ENCODE measurements around the gene KLHL28. TPM values are rescaled to one million over a fixed set of nuclear protein-coding genes. Genes with fewer than 3 reads are reported as not detected.
A peak's percentile ranks its signal among the peaks of the same experiment; 100 is the strongest.
"Not testable (repeated sequence)": the region's sequence is repeated elsewhere in the genome, so short reads cannot be mapped to it uniquely, and the experiment has no call there.

The KLHL28 gene
- total RNA-seq, 3 donors from 2014 or later: 16.1 to 19.5 (median 19.3) TPM

GRCh38 chr14:44893535-44893934, 68.2 kb downstream of the KLHL28 start:
- TF ChIP-seq CTCF (IDR thresholded peaks at IDR 0.05): no peak
- H3K9me3 ChIP-seq: no peaks in the 10 kb centered on the region
- intact Hi-C loops (cut with DNase I, micrococcal nuclease): no loop called here
- H3K4me1 ChIP-seq (ENCODE audit: low read depth): peaks cover 17% of the 10 kb centered on the region
- DNase-seq: no peak
- no peaks in the 10 kb centered on the region for H3K36me3 ChIP-seq (ENCODE audit: low read depth)
- H3K4me3 ChIP-seq: no peak overlapping the region
- no peak for ATAC-seq

GRCh38 chr14:44891726-44892372, 69.9 kb downstream of the KLHL28 start:
- ATAC-seq; intact Hi-C loops (cut with DNase I, micrococcal nuclease); H3K4me3 ChIP-seq; DNase-seq; H3K36me3 ChIP-seq (ENCODE audit: low read depth); H3K9me3 ChIP-seq: not testable (repeated sequence)
- peaks cover 12% of the 10 kb centered on the region for H3K4me1 ChIP-seq (ENCODE audit: low read depth)

GRCh38 chr14:44889595-44890471, 71.9 kb downstream of the KLHL28 start:
- peak; percentile 70 for ATAC-seq
- no peak for DNase-seq
- Histone ChIP-seq H3K36me3 (ENCODE audit: low read depth) (no peaks in the 10 kb centered on the region), H3K9me3 (no peaks in the 10 kb centered on the region), H3K4me3 (no peak overlapping the region), H3K4me1 (ENCODE audit: low read depth) (peaks cover 12% of the 10 kb centered on the region)
- intact Hi-C loops (cut with DNase I, micrococcal nuclease): no loop called here
- no peak for TF ChIP-seq CTCF (IDR thresholded peaks at IDR 0.05)

GRCh38 chr14:44887596-44887955, 74.2 kb downstream of the KLHL28 start:
- no peaks in the 10 kb centered on the region for H3K36me3 ChIP-seq (ENCODE audit: low read depth)
- peaks cover 12% of the 10 kb centered on the region for H3K4me1 ChIP-seq (ENCODE audit: low read depth)
- peaks cover 3% of the 10 kb centered on the region for H3K9me3 ChIP-seq
- H3K4me3 ChIP-seq: no peak overlapping the region
- DNase-seq (no peak), ATAC-seq (no peak)
- no peak for TF ChIP-seq CTCF (IDR thresholded peaks at IDR 0.05)
- intact Hi-C loops (cut with DNase I, micrococcal nuclease): no loop called here

- intact Hi-C loops (cut with DNase I, micrococcal nuclease): no loop called here
- Histone ChIP-seq H3K4me1 (ENCODE audit: low read depth) (peaks cover 12% of the 10 kb centered on the region), H3K36me3 (ENCODE audit: low read depth) (no peaks in the 10 kb centered on the region), H3K4me3 (no peak overlapping the region), H3K9me3 (peaks cover 9% of the 10 kb centered on the region)
- no peak for DNase-seq
- no peak for TF ChIP-seq CTCF (IDR thresholded peaks at IDR 0.05)
- no peak for ATAC-seq
These were observed 74.7 kb downstream of the KLHL28 start for GRCh38 chr14:44886860-44887595.

- no peaks in the 10 kb centered on the region for H3K36me3 ChIP-seq (ENCODE audit: low read depth)
- no peak for ATAC-seq
- no peak for DNase-seq
- intact Hi-C loops (cut with DNase I, micrococcal nuclease): no loop called here
- TF ChIP-seq CTCF (IDR thresholded peaks at IDR 0.05): no peak
- no peak overlapping the region for H3K4me3 ChIP-seq
- H3K4me1 ChIP-seq (ENCODE audit: low read depth): no peaks in the 10 kb centered on the region
- H3K9me3 ChIP-seq: peaks cover 11% of the 10 kb centered on the region
These were observed 81.0 kb downstream of the KLHL28 start for GRCh38 chr14:44880791-44881190.

Data from mucosa of descending colon (tissue), 3 donors.